Esophagus muscularis mucosa (tissue), 4 donors: ENCODE measurements around the gene SH3PXD2A. TPM values are rescaled to one million over a fixed set of nuclear protein-coding genes. Genes with fewer than 3 reads are reported as not detected.
A peak's percentile ranks its signal among the peaks of the same experiment; 100 is the strongest.

Experiments used
- DNase-seq: peaks from one replicate; pipeline ENCODE4 v3.0.0-alpha.2; 2017; ENCODE audit errors: extremely low spot score
- H3K27ac ChIP-seq, 4 donors: fragments of 200-600 bp; sonication (generic); replicated peaks in 1 of 4; 1 replicate in 3 of 4; 2 replicates in 1 of 4; pipeline ENCODE4 v1.5.1; 2016 to 2019; ENCODE audit warnings: mild to moderate bottlenecking in 1 of 4
- H3K27me3 ChIP-seq, 4 donors: fragments of 200-600 bp; sonication (generic); one replicate each; pipeline versions ENCODE4 v1.5.1 to v1.6.0; 2016 to 2019
- H3K36me3 ChIP-seq, 4 donors: fragments of 200-600 bp; sonication (generic); one replicate each; pipeline ENCODE4 v1.5.1; 2016 to 2019
- H3K4me1 ChIP-seq, 4 donors: fragments of 200-600 bp; sonication (generic); one replicate each; pipeline ENCODE4 v1.5.1; 2016 to 2019
- H3K4me3 ChIP-seq, 4 donors: fragments of 200-600 bp; sonication (generic); 1 replicate in 2 of 4; 2 replicates in 2 of 4; pipeline ENCODE4 v1.5.1; 2016 to 2019; ENCODE audit warnings: mild to moderate bottlenecking in 4 of 4, moderate library complexity in 1 of 4
- H3K9me3 ChIP-seq, 4 donors: fragments of 200-600 bp; sonication (generic); 1 replicate in 3 of 4; 2 replicates in 1 of 4; pipeline ENCODE4 v1.5.1; 2016 to 2019
- CTCF ChIP-seq, 3 experiments: fragments of 200-600 bp in 2 of 3; fragments of 450-650 bp in 1 of 3; sonication (generic) in 2 of 3; IDR thresholded peaks; one replicate each; pipeline ENCODE4 v1.5.1; 2017 to 2019; ENCODE audit warnings: antibody characterized with exemption in 3 of 3, mild to moderate bottlenecking in 2 of 3, moderate library complexity in 1 of 3
- EP300 ChIP-seq: sonication (generic); formaldehyde crosslinking; IDR thresholded peaks from one replicate; pipeline ENCODE4 v1.6.1; 2017; ENCODE audit warnings: antibody characterized with exemption
- POLR2A ChIP-seq: fragments of 450-650 bp; IDR thresholded peaks from one replicate; pipeline ENCODE4 v1.6.1; 2017; ENCODE audit warnings: antibody characterized with exemption, moderate library complexity, mild to moderate bottlenecking, low read depth
- POLR2AphosphoS5 ChIP-seq, 2 donors: sonication (generic); formaldehyde crosslinking; IDR thresholded peaks; one replicate each; pipeline ENCODE4 v1.6.1; 2017; ENCODE audit warnings: antibody characterized with exemption in 2 of 2
- WGBS: methylation state at CpG from one replicate; pipeline ENCODE4 v1.1.5; 2018; 5-methylcytosine and 5-hydroxymethylcytosine counted together
- intact Hi-C: fragments of 100-400 bp; cut with DNase I; formaldehyde crosslinking; loops from one replicate; pipeline ENCODE4 v1.15.1; 2023
- total RNA-seq, 4 donors: library from RNA; depleted of rRNA; stranded (reverse); fragments of >200 nt; gene quantifications; one replicate each; pipeline versions ENCODE4 v1.1.0 to v1.2.1, GENCODE V29; 2016

SH3PXD2A gene
- total RNA-seq, 4 donors from 2014 or later = 30.5 to 69.3 (median 40.0) TPM

- no peak for DNase-seq
- Histone ChIP-seq H3K27me3 (no peaks in the 10 kb centered on the region), H3K4me1 (peaks cover 54 to 76% (median 70%) of the 10 kb centered on the region in 4 donors), H3K27ac (no peak overlapping the region), H3K4me3 (no peak overlapping the region), H3K9me3 (no peaks in the 10 kb centered on the region), H3K36me3 (no peaks in the 10 kb centered on the region)
- 90% methylated on average over 9 of the region's 10 CpGs for WGBS
- TF ChIP-seq EP300 = no peak
- TF ChIP-seq POLR2A = no peak
- TF ChIP-seq CTCF (IDR thresholded peaks at IDR 0.05) = no peak
- TF ChIP-seq POLR2AphosphoS5 (IDR thresholded peaks at IDR 0.05) = no peak
- intact Hi-C loops = no loop called here
These were observed 17.9 kb downstream of the SH3PXD2A start for GRCh38 chr10:103837370-103838069.

- TF ChIP-seq CTCF (IDR thresholded peaks at IDR 0.05) (no peak), POLR2A (no peak)
- WGBS = 86% methylated on average over 9 of the region's 9 CpGs
These were observed 18.5 kb downstream of the SH3PXD2A start for GRCh38 chr10:103836861-103837260.

GRCh38 chr10:103836273-103836672, 19.1 kb downstream of the SH3PXD2A start:
- intact Hi-C loops = no loop called here
- H3K36me3 ChIP-seq = no peaks in the 10 kb centered on the region
- peak overlapping the region in 1 of 4 donors; percentile 71 for H3K27ac ChIP-seq
- 96% methylated on average over 1 of the region's 1 CpG for WGBS
- DNase-seq = no peak
- no peaks in the 10 kb centered on the region for H3K9me3 ChIP-seq
- no peaks in the 10 kb centered on the region for H3K27me3 ChIP-seq
- peaks cover 54 to 73% (median 67%) of the 10 kb centered on the region in 4 donors for H3K4me1 ChIP-seq
- H3K4me3 ChIP-seq = no peak overlapping the region
- TF ChIP-seq CTCF (IDR thresholded peaks at IDR 0.05) (no peak), POLR2A (no peak), EP300 (no peak), POLR2AphosphoS5 (IDR thresholded peaks at IDR 0.05) (no peak)

More at GRCh38 chr10:103836861-103837260, 18.5 kb downstream of the SH3PXD2A start:
- no peaks in the 10 kb centered on the region for H3K36me3 ChIP-seq
- H3K4me1 ChIP-seq = peaks cover 54 to 76% (median 69%) of the 10 kb centered on the region in 4 donors
- no peak overlapping the region for H3K4me3 ChIP-seq
- intact Hi-C loops = no loop called here
- H3K27ac ChIP-seq = no peak overlapping the region
- H3K9me3 ChIP-seq = no peaks in the 10 kb centered on the region
- DNase-seq = no peak
- H3K27me3 ChIP-seq = no peaks in the 10 kb centered on the region

GRCh38 chr10:103835096-103836050, 20.0 kb downstream of the SH3PXD2A start:
- Histone ChIP-seq H3K4me1 (peaks cover 47 to 65% (median 59%) of the 10 kb centered on the region in 4 donors), H3K27me3 (no peaks in the 10 kb centered on the region), H3K9me3 (no peaks in the 10 kb centered on the region), H3K27ac (peak overlapping the region; percentile 29 to 71 (median 44)), H3K4me3 (no peak overlapping the region), H3K36me3 (no peaks in the 10 kb centered on the region)
- WGBS = 53% methylated on average over 20 of the region's 20 CpGs
- intact Hi-C loops = no loop called here
- TF ChIP-seq POLR2A (no peak), EP300 (no peak), POLR2AphosphoS5 (IDR thresholded peaks at IDR 0.05) (peak; percentile 64 to 71), CTCF (IDR thresholded peaks at IDR 0.05) (no peak)
- DNase-seq = peak; percentile 96
